Gastrocnemius medialis (tissue), 4 donors: Measurements from ENCODE around the gene CELSR2.

ENCODE experiments used
- CTCF ChIP-seq, 5 experiments: fragments of 450-650 bp in 3 of 5; fragments of 200-600 bp in 2 of 5; sonication (generic) in 2 of 5; IDR thresholded peaks in 4 of 5; conservative IDR thresholded peaks in 1 of 5; 1 replicate in 4 of 5; 2 replicates in 1 of 5; pipeline ENCODE4 v1.5.1; 2016 to 2019; ENCODE audit warnings: antibody characterized with exemption in 5 of 5, mild to moderate bottlenecking in 3 of 5, moderate library complexity in 3 of 5
- POLR2A ChIP-seq, 2 donors: fragments of 450-650 bp; IDR thresholded peaks; one replicate each; pipeline ENCODE4 v1.6.1; 2017; ENCODE audit warnings: antibody characterized with exemption in 2 of 2, mild to moderate bottlenecking in 2 of 2, moderate library complexity in 2 of 2

- TF ChIP-seq CTCF (IDR thresholded peaks at IDR 0.05 in 4 of 5, conservative IDR thresholded peaks at IDR 0.05 in 1 of 5), result no peak
- no peak for TF ChIP-seq POLR2A (IDR thresholded peaks at IDR 0.05)
These were observed 17.6 kb downstream of the CELSR2 start for GRCh38 chr1:109266965-109267364.
